Tibial nerve (tissue), 4 donors: Measurements from ENCODE around the gene SURF2.

Source experiments
- CTCF ChIP-seq, 5 experiments: fragments of 200-600 bp in 3 of 5; fragments of 450-650 bp in 2 of 5; sonication (generic) in 3 of 5; IDR thresholded peaks; one replicate each; pipeline ENCODE4 v1.5.1; 2016 to 2019; ENCODE audit warnings: antibody characterized with exemption in 5 of 5, mild to moderate bottlenecking in 3 of 5, moderate library complexity in 2 of 5
- EP300 ChIP-seq, 2 donors: sonication (generic); formaldehyde crosslinking; IDR thresholded peaks; one replicate each; pipeline ENCODE4 v1.6.1; 2017; ENCODE audit warnings: antibody characterized with exemption in 2 of 2, mild to moderate bottlenecking in 1 of 2

GRCh38 chr9:133332381-133332730 lies 24.0 kb upstream of the SURF2 start:
- TF ChIP-seq CTCF (IDR thresholded peaks at IDR 0.05) (no peak), EP300 (IDR thresholded peaks at IDR 0.05) (no peak)
